GM12892 (cell line): ENCODE measurements around the gene SRGAP2.
"Not testable (repeated sequence)": the region's sequence is repeated elsewhere in the genome, so short reads cannot be mapped to it uniquely, and the experiment has no call there.

Experiments used
- DNase-seq: peaks from one replicate; pipeline ENCODE4 v3.0.0; 2011; ENCODE audit not compliant: insufficient read length
- FAIRE-seq: peaks from 2 replicates; lab custom pipeline; 2011; peaks lifted over from hg19 to GRCh38; lab: Jason Lieb, UNC

Gene SRGAP2

DNA sequence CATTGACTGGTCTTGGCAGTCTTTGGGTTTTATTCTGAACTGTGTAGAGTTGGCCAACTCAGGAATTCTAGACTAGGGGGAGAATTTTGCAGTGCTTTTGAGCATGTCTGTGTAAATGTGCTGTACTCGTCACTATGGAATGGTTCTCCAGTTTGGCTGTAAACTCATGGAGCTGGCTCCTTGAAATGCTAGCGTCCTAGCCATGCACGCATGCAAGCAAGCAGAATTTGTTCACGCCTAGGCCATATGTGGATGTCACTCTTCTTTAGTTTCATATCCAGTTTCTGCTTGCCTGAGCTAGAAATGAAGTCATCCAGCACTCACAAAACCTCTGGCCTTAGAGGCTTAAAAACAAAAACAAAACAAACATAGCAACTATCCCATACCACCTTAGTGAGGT is 36.9 kb downstream of the SRGAP2 start:
- DNase-seq, FAIRE-seq: not testable (repeated sequence)

DNA sequence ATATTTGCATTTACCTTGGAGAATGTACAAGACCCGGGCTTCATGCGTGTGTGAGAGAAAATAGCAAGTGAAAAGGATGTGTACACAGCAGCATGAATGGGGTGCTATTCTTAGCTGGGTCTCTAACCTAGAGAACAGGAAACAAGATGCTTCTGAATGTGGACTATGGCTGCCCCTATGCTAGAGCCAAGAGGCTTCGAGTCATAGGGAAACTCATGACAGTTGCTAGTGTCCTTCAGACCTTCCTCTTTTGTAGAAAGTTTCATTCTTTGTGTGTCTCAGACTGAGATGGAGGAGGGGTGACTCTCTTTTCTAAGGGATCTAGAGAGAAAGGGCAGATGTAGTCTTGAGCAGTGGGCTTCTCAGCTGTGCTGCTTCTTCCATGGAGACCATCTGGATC is 40.0 kb downstream of the SRGAP2 start:
- not testable (repeated sequence) for FAIRE-seq, DNase-seq

DNA sequence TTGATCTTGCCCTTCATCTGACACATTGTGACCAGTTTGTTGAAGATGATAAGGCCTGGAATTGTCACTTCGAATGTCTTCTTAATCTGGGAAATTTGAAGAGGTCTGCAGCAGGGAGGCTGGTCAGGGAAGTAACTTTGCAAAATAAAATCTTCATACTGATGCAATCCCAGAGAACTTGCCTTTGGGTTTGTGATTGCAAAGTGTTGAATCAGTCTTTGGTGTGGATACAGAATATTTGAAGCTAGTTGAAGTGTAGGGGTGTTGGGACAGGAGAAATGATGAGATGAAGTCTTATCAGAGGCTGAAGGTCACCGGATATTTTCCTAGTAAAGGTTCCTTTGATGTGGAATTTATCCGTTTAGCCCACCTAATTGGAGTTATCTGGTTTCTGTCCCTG is 42.1 kb downstream of the SRGAP2 start:
- DNase-seq, FAIRE-seq: not testable (repeated sequence)

DNA sequence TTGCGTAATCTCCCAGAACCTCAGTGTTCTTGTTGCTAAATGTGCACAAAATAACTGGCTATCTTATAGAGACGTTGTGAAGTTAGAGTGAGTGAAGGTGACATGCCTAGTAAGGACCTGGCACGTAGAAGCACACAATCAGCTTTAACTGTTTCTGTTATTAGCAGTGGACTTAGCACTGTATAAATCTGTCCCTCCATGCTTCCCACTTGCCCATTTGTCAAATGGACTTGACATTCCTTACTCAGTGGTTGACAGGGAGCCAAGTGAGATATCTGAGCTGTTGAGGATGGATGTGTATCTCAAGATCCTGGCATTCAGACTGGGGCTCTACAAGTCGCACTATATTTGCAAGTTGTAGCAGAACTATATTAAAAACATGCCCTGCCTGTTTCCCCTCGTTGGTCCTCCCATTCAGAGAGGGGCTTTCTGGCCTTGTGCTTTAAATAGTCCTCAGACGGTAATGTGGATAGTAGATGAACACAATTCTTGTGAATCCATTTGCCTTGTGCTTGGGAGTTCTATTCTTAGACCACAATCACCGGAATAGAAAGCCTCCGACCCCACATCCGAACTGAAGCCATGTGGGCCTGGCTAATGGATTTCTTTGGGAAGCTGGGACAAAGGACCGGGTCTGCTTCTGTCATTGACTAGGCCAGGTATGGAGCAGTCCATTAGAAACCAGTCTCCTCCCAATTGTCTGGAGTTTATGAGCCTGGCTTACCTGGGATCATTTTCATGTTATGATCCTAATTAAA is 43.0 kb downstream of the SRGAP2 start:
- not testable (repeated sequence) for FAIRE-seq, DNase-seq

DNA sequence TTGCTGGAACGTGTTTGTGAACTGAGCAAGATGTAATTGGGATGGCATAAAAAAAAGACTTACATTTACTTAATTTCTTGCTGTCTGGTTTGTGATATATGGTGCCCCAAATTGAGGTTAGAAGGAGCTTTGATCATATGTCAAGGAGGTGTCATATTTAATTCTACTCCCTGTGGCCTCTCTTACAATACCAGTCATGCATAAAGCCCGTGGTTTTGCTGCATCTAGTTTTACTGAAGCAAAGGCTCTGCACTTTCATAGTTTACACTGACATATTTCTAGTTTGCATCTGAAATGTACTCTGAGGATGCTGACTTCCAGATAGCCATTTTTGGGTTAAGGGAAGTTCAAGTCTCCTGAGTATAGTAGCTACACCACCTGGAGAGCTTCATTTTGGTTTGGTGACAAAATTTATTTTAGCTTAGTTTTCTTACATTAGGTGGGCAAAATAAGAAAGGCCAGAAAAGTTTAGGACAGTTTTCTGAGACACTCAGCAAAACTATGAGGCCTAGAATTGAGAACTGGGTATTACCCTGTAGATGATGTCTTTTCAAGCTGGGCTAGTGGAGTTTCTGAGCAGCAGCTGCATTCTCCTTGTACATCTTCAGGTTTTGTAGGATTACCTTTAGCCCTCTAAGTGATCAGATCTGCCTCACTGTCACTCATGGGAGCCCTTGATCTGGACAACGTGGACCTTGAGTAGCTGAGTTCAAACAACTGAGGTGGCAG is 47.8 kb downstream of the SRGAP2 start:
- FAIRE-seq, DNase-seq: not testable (repeated sequence)

DNA sequence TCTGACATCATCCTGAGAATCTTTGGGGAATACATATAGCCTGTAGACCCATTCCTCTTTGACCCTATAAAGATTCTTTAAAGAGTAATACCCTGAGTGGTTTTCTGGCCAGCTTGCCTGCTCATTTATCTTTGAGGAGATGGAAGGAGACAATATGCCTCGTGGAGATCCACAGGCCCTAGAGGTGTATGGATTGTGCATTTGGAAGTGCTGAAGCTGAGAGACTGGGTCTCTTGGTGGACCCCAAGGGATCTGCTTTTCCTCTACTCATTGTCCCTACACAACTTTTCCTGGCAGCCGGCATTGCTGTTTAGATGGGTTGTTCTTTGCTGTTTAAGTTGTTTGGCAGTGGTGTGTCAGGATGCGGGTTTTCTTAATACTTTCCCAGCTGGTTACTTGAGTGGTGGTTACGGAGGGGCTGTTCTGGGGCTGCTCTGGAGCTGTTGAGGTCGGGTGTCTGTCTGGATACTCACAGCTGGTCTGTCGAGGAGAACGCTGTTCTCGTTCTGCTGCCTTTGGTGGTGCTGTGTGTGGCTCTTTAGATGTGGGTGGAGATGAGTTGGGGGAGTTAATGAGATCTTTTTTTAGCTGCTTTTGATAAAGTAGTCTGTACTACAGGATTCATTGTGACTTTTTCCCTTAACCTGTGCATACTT is 49.5 kb downstream of the SRGAP2 start:
- not testable (repeated sequence) for FAIRE-seq, DNase-seq
